ENCODE data around the gene SAP30L. TPM values are rescaled to one million over a fixed set of nuclear protein-coding genes. Genes with fewer than 3 reads are reported as not detected.

The SAP30L gene
- total and polyA plus RNA-seq, 2 donors (not counting 1 experiment from before 2014, with no cell fraction given) = 26.6 to 31.5 TPM

DNA sequence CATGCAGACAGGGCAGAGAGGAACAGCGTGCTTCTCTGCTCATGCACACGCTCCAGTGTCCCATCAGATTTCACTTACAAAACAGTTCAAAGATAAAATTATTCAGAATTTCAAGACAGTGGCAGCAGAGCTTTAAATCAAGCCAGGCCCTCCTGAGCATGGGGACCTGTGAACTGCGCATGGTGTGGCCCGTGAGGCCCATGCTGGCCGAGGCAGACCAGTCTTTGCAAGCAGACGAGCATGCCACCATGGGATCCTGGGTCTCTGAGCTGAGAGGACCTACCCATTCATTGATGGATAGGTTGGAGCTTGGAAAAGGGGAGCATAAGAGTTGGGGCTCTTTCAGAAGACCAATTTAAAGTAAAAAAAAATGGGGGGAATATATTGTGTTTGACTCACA lies 35.0 kb upstream of the SAP30L start:
- no peaks in the 10 kb centered on the region for H3K4me1 ChIP-seq (ENCODE audit: control insufficient read depth, extremely low read depth, insufficient read depth, low read length)
- no peaks in the 10 kb centered on the region for H3K36me3 ChIP-seq (ENCODE audit: control insufficient read depth, insufficient read depth, low read length)
- H3K27ac ChIP-seq (ENCODE audit: insufficient read depth, low read length) = no peak overlapping the region
- H3K79me2 ChIP-seq (ENCODE audit: control insufficient read depth, insufficient read depth, low read length) = no peaks in the 10 kb centered on the region
- TF ChIP-seq, protein P1, sequence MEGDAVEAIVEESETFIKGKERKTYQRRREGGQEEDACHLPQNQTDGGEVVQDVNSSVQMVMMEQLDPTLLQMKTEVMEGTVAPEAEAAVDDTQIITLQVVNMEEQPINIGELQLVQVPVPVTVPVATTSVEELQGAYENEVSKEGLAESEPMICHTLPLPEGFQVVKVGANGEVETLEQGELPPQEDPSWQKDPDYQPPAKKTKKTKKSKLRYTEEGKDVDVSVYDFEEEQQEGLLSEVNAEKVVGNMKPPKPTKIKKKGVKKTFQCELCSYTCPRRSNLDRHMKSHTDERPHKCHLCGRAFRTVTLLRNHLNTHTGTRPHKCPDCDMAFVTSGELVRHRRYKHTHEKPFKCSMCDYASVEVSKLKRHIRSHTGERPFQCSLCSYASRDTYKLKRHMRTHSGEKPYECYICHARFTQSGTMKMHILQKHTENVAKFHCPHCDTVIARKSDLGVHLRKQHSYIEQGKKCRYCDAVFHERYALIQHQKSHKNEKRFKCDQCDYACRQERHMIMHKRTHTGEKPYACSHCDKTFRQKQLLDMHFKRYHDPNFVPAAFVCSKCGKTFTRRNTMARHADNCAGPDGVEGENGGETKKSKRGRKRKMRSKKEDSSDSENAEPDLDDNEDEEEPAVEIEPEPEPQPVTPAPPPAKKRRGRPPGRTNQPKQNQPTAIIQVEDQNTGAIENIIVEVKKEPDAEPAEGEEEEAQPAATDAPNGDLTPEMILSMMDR (conservative IDR thresholded peaks at IDR 0.05 in 1 of 2, IDR thresholded peaks at IDR 0.05 in 1 of 2; ENCODE audit: low read depth in 1 of 2, low read length in 2 of 2) = no peak
- no peak for TF ChIP-seq EZH2 (IDR thresholded peaks at IDR 0.05; ENCODE audit: low read length, missing control alignments)
- H3K9ac ChIP-seq (ENCODE audit: insufficient read depth, low read length) = no peak overlapping the region
- no peaks in the 10 kb centered on the region for H3K27me3 ChIP-seq (ENCODE audit: control insufficient read depth, insufficient read depth, low read length)
- DNase-seq (ENCODE audit: low read depth in 2 of 2) = no peak
- peaks cover 2% of the 10 kb centered on the region for H4K20me1 ChIP-seq (ENCODE audit: control insufficient read depth, extremely low read depth, insufficient read depth, low read length)
- no peak overlapping the region for H3K4me3 ChIP-seq (replicated peaks in 1 of 4; ENCODE audit: control extremely low read depth in 1 of 4, insufficient read depth in 1 of 4, low read depth in 3 of 4, low read length in 4 of 4)
- H3K4me2 ChIP-seq (ENCODE audit: extremely low read depth, insufficient read depth, low read length) = no peak overlapping the region
- no peaks in the 10 kb centered on the region for H3K9me3 ChIP-seq (ENCODE audit: control insufficient read depth, insufficient read depth, low read depth, low read length)
- H2AFZ ChIP-seq (ENCODE audit: low read length) = no peak overlapping the region

GRCh38 chr5:154411338-154411737 lies 34.5 kb upstream of the SAP30L start:
- Histone ChIP-seq H4K20me1 (ENCODE audit: control insufficient read depth, extremely low read depth, insufficient read depth, low read length) (no peaks in the 10 kb centered on the region), H3K9ac (ENCODE audit: insufficient read depth, low read length) (no peak overlapping the region), H3K4me3 (replicated peaks in 1 of 4; ENCODE audit: control extremely low read depth in 1 of 4, insufficient read depth in 1 of 4, low read depth in 3 of 4, low read length in 4 of 4) (no peak overlapping the region), H3K79me2 (ENCODE audit: control insufficient read depth, insufficient read depth, low read length) (no peaks in the 10 kb centered on the region), H3K4me2 (ENCODE audit: extremely low read depth, insufficient read depth, low read length) (no peak overlapping the region), H2AFZ (ENCODE audit: low read length) (no peak overlapping the region), H3K36me3 (ENCODE audit: control insufficient read depth, insufficient read depth, low read length) (no peaks in the 10 kb centered on the region), H3K27me3 (ENCODE audit: control insufficient read depth, insufficient read depth, low read length) (no peaks in the 10 kb centered on the region), H3K27ac (ENCODE audit: insufficient read depth, low read length) (no peak overlapping the region), H3K9me3 (ENCODE audit: control insufficient read depth, insufficient read depth, low read depth, low read length) (no peaks in the 10 kb centered on the region), H3K4me1 (ENCODE audit: control insufficient read depth, extremely low read depth, insufficient read depth, low read length) (no peaks in the 10 kb centered on the region)
- DNase-seq (ENCODE audit: low read depth in 2 of 2) = no peak
- TF ChIP-seq EZH2 (IDR thresholded peaks at IDR 0.05; ENCODE audit: low read length, missing control alignments) = no peak
- TF ChIP-seq, protein P1 (conservative IDR thresholded peaks at IDR 0.05 in 1 of 2, IDR thresholded peaks at IDR 0.05 in 1 of 2; ENCODE audit: low read depth in 1 of 2, low read length in 2 of 2) = no peak

- Histone ChIP-seq H2AFZ (ENCODE audit: low read length) (no peak overlapping the region), H3K36me3 (ENCODE audit: control insufficient read depth, insufficient read depth, low read length) (peaks cover 2% of the 10 kb centered on the region), H3K4me2 (ENCODE audit: extremely low read depth, insufficient read depth, low read length) (no peak overlapping the region), H3K4me1 (ENCODE audit: control insufficient read depth, extremely low read depth, insufficient read depth, low read length) (no peaks in the 10 kb centered on the region), H3K79me2 (ENCODE audit: control insufficient read depth, insufficient read depth, low read length) (no peaks in the 10 kb centered on the region), H3K4me3 (replicated peaks in 1 of 4; ENCODE audit: control extremely low read depth in 1 of 4, insufficient read depth in 1 of 4, low read depth in 3 of 4, low read length in 4 of 4) (no peak overlapping the region), H3K9me3 (ENCODE audit: control insufficient read depth, insufficient read depth, low read depth, low read length) (no peaks in the 10 kb centered on the region), H3K27me3 (ENCODE audit: control insufficient read depth, insufficient read depth, low read length) (no peaks in the 10 kb centered on the region), H4K20me1 (ENCODE audit: control insufficient read depth, extremely low read depth, insufficient read depth, low read length) (no peaks in the 10 kb centered on the region), H3K9ac (ENCODE audit: insufficient read depth, low read length) (no peak overlapping the region), H3K27ac (ENCODE audit: insufficient read depth, low read length) (no peak overlapping the region)
- no peak for TF ChIP-seq EZH2 (IDR thresholded peaks at IDR 0.05; ENCODE audit: low read length, missing control alignments)
- TF ChIP-seq, protein P1 (conservative IDR thresholded peaks at IDR 0.05 in 1 of 2, IDR thresholded peaks at IDR 0.05 in 1 of 2; ENCODE audit: low read depth in 1 of 2, low read length in 2 of 2) = no peak
- DNase-seq (ENCODE audit: low read depth in 2 of 2) = no peak
Measured at GRCh38 chr5:154412316-154412715, 33.5 kb upstream of the SAP30L start.
